Kidney glomerular epithelial cell (primary cell): ENCODE results near the gene PDK2.

Source experiments
- DNase-seq: peaks from one replicate; lab custom pipeline; 2025; lab: John Stamatoyannopoulos, UW

The PDK2 gene

DNA sequence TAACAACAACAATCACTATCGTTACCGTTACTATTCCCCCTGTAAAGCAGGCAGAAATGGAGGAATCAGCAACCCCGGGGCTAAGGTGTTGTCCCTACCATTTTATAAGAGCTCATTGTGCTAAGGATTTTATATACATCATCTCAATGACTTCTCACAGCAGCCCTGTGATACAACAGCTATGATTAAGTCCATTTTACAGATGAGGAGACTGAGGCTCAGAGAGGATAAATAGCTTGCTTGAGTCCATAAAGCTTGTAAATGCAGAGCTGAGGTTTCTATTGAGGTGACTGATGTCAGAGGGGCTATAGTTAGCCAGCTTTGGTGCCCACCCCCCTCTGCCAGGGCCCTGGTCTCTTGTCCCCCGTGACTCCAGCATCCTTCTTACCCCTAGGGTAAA is 16.7 kb upstream of the PDK2 start:
- no peak for DNase-seq

- DNase-seq = peak; percentile 13
Observed at GRCh38 chr17:50079334-50080095, 15.6 kb upstream of the PDK2 start.

GRCh38 chr17:50080096-50080480 is 15.1 kb upstream of the PDK2 start:
- no peak for DNase-seq

- DNase-seq = no peak
Observed at GRCh38 chr17:50080827-50081226, 14.3 kb upstream of the PDK2 start.

GRCh38 chr17:50081757-50082156 is 13.4 kb upstream of the PDK2 start:
- no peak for DNase-seq

- DNase-seq = no peak
Observed at GRCh38 chr17:50087246-50087911, 7.8 kb upstream of the PDK2 start.

- no peak for DNase-seq
Observed at GRCh38 chr17:50087912-50088405, 7.2 kb upstream of the PDK2 start.

DNA sequence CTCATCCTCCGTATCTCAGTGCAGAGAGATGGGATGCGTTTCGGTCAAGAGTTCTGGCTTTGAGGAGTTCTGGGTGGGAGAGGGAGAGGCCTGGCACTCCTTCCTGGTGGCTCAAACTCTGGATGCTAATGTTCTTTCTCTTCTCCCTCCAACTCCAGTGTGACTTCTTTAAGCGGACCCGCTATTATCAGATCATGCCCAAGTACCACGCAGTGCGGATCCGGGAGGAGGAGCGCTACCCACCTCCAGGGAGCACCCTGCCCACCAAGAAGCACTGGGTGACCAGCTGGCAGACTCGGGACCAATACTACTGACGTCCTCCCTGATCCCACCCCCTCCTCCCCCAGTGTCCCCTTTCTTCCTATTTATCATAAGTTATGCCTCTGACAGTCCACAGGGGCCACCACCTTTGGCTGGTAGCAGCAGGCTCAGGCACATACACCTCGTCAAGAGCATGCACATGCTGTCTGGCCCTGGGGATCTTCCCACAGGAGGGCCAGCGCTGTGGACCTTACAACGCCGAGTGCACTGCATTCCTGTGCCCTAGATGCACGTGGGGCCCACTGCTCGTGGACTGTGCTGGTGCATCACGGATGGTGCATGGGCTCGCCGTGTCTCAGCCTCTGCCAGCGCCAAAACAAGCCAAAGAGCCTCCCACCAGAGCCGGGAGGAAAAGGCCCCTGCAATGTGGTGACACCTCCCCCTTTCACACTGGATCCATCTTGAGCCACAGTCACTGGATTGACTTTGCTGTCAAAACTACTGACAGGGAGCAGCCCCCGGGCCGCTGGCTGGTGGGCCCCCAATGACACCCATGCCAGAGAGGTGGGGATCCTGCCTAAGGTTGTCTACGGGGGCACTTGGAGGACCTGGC is 6.0 kb upstream of the PDK2 start:
- no peak for DNase-seq

GRCh38 chr17:50090071-50090470 is 5.1 kb upstream of the PDK2 start:
- no peak for DNase-seq

DNA sequence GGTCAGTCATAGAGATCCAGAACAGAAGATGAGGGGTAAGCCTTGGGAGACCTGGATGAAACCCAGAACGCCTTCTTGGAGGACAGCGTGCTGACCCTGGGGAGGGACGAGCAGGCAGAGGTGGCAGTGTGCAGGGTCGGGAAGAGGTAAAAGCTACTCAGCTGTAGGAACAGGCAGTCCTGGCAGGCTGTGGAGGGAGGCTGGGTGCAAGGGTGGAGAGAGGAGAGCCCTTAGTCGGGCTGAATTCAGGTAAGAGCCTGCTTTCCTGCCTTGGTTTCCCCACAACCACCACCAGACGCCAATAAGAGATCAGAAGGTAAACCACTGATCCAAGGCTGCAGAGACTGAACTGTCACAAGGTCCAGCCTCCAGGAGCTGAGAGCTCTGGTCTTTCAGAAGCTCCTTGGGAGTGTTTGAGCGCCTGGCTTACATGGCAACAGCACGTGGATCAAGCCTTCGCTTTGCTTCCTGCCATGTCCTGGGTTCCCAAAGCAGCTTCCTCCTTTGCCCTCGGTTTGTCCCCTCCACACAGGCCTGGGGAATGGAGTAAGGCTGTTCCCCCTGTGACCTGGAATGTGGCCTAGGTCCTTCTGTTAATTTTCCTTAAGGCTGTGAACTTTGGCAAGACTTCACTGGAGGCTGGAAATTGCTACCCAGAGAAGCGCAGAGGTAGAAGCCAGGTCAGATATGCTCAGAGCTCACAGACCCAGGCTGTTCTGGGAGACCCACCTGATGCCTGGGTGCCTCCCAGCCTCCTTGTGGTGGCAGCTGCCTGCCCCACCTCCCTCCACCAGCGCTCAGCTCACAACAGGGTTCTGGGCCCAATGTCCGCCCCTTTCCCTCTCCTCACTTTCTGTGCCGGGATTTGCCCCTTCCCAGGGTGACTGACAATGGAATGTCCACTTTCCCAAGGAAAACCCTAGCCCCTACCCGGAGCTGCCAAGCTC is 3.9 kb upstream of the PDK2 start:
- no peak for DNase-seq

GRCh38 chr17:50091918-50092285 is 3.2 kb upstream of the PDK2 start:
- DNase-seq = no peak

DNA sequence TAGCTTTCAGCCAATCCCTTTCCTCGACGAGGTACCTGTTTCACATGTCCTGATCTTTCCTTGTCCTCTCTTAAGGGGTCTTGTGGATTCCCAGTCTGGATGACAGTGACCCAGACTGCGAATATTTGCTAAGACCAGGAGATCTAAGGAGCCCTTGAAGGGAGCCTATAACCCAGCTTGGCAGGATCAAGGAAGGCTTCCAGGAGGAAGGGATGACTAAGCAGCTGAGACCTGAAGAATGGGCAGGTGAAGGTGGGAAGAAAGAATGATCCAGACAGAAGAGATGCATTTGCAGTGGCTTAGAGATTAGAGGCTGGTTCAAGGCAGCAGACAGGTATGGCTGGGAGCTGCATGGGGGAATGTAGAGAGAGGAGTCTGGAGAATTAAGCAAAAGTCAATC is 1.9 kb upstream of the PDK2 start:
- DNase-seq = no peak

GRCh38 chr17:50093807-50094206 is 1.3 kb upstream of the PDK2 start:
- DNase-seq = no peak

GRCh38 chr17:50094243-50094752 is 853 bp upstream of the PDK2 start:
- DNase-seq = peak; percentile 64

DNA sequence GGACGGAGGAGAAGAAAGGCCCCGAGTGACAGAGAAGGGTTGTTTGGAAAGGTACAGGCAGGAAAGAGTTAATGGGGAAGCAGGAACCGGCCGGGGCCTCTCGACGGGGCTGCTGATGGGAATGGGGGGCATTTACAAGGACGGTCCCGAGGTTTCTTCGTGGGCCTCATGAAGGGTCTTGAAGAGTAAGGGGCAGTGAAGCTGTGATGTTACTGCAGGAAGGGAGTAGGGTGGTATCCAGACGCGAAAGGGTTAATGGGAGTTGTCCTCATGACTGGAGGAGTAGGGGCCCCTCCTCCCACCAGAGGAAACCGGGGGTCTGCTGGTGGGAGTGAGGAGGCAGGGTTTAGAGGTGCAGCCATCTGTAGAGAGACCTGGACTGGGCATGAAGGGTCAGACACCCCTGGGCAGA is 481 bp downstream of the PDK2 start:
- no peak for DNase-seq

DNA sequence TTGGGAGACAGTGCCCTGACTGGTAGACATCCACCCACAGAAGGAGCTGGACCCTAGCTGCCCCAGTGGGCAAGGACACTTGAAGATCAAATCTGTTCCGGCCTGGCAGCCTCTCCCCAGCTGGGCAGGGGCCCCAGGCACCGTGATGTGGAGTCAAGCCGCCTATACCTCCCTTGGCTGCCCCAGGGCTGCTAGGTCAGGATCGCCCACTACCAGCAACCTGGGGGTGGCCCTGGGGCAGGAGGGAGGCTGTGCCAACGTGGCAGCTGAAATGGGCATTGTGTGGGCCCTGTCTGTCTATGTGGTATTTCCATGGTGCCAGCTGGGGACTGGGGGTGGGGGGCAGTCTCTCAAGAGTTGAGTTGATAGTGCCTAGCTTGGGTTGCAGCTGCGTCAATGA is 941 bp downstream of the PDK2 start:
- no peak for DNase-seq

DNA sequence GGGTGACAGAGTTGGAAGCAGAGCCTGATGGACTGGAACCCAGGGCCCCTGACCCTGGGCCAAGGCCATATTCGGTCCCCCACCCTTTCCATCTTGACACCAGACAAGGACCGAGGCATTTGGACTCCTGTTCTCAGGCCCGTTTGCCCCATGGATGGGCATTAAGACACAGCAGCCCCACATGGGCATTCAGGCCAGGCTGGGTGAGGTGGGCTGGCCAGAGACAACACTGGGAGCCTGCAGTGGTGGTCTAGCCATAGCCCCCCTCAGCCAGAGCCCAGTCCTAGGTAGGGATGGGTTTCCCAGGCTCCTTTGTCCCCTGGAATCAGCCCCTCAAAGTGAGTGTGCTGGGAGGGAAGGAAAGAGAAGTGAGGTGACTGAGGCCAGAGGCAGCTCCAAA is 1.6 kb downstream of the PDK2 start:
- no peak for DNase-seq

GRCh38 chr17:50097455-50097854 is 2.3 kb downstream of the PDK2 start:
- DNase-seq = no peak

DNA sequence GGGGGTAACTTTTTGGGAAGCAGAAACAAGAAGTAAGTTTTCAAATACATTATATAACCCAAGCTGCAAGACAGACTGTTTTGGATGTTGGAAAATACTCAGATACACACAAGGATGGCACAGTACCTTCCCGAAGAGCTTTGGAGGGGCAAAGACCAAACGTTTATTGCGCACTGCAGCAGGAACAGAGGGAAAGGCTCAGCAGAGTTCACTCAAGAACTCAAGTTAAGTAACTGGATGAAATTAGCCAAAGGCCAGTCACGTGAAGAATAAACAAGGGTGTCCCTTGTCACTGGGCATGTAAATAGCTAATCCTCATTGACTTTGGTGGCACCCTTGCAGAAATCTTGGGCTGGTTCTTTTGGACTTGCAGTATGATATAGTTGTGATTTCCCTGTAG is 2.8 kb downstream of the PDK2 start:
- DNase-seq = no peak

DNA sequence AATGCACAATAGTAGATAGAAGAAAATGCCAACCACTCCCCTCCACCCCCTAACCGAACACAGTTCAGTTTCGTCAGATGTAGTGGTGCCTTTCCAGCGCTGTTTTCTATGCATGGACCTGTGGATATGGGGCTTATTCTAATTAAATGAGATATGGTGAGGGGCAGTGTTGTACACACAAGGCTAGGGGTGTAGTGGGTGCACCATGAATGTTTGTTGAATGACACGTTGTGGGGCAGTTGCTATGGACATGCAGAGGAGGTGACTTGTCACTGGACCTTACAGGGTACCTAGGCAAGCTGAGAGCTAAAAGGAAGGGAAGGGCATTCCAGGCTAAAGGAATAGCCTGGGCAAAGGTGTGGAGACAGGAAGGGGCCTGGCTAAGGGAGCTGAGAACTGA is 3.4 kb downstream of the PDK2 start:
- DNase-seq = no peak

DNA sequence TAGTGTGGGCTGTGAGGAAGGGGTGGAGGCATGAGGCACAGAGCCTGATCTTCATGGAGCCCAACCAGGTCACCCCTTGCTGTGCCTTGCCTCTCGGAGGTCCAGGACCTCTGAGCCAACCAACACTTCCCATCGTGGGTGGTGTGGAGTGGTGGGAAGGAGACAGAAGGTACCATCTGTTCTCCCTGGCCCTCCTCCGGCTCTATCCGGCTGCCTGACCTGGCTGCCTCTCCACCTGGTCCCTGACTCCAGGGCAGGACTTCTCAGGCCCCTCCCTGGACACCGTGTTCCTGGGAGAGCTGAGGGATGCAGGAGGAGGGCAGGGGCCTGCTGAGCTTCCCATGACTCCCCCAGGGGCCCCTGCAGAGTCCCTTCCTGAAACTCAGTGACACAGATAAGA is 3.9 kb downstream of the PDK2 start:
- no peak for DNase-seq
